ENCODE data around the gene NADK.

Gene NADK

GRCh38 chr1:1760715-1761114 lies 17.6 kb downstream of the NADK start:
- Mint-ChIP-seq H3K4me1 (ENCODE audit: low read depth) (no peaks in the 10 kb centered on the region), H3K36me3 (no peaks in the 10 kb centered on the region), H3K27ac (no peak overlapping the region), H3K4me3 (no peak overlapping the region), H3K9me3 (ENCODE audit: low read depth) (no peaks in the 10 kb centered on the region), H3K27me3 (no peaks in the 10 kb centered on the region)

- no peak overlapping the region for H3K4me3 Mint-ChIP-seq
- H3K9me3 Mint-ChIP-seq (ENCODE audit: low read depth), result no peaks in the 10 kb centered on the region
- no peaks in the 10 kb centered on the region for H3K27me3 Mint-ChIP-seq
- no peaks in the 10 kb centered on the region for H3K36me3 Mint-ChIP-seq
- H3K27ac Mint-ChIP-seq, result no peak overlapping the region
- no peaks in the 10 kb centered on the region for H3K4me1 Mint-ChIP-seq (ENCODE audit: low read depth)
Observed at GRCh38 chr1:1760345-1760650, 18.0 kb downstream of the NADK start.

- Mint-ChIP-seq H3K36me3 (no peaks in the 10 kb centered on the region), H3K4me1 (ENCODE audit: low read depth) (no peaks in the 10 kb centered on the region), H3K27me3 (no peaks in the 10 kb centered on the region), H3K9me3 (ENCODE audit: low read depth) (no peaks in the 10 kb centered on the region), H3K27ac (no peak overlapping the region), H3K4me3 (no peak overlapping the region)
Observed at GRCh38 chr1:1759456-1760344, 18.6 kb downstream of the NADK start.

GRCh38 chr1:1758692-1759455 lies 19.4 kb downstream of the NADK start:
- no peaks in the 10 kb centered on the region for H3K27me3 Mint-ChIP-seq
- H3K4me3 Mint-ChIP-seq, result no peak overlapping the region
- no peak overlapping the region for H3K27ac Mint-ChIP-seq
- H3K9me3 Mint-ChIP-seq (ENCODE audit: low read depth), result no peaks in the 10 kb centered on the region
- H3K36me3 Mint-ChIP-seq, result no peaks in the 10 kb centered on the region
- H3K4me1 Mint-ChIP-seq (ENCODE audit: low read depth), result no peaks in the 10 kb centered on the region

- Mint-ChIP-seq H3K4me1 (ENCODE audit: low read depth) (no peaks in the 10 kb centered on the region), H3K36me3 (no peaks in the 10 kb centered on the region), H3K4me3 (no peak overlapping the region), H3K27ac (no peak overlapping the region), H3K9me3 (ENCODE audit: low read depth) (no peaks in the 10 kb centered on the region), H3K27me3 (no peaks in the 10 kb centered on the region)
Observed at GRCh38 chr1:1758059-1758621, 20.1 kb downstream of the NADK start.

- Mint-ChIP-seq H3K4me3 (no peak overlapping the region), H3K4me1 (ENCODE audit: low read depth) (no peaks in the 10 kb centered on the region), H3K27me3 (no peaks in the 10 kb centered on the region), H3K36me3 (no peaks in the 10 kb centered on the region), H3K27ac (no peak overlapping the region), H3K9me3 (ENCODE audit: low read depth) (no peaks in the 10 kb centered on the region)
Observed at GRCh38 chr1:1757422-1758058, 20.7 kb downstream of the NADK start.

GRCh38 chr1:1756661-1757421 lies 21.4 kb downstream of the NADK start:
- Mint-ChIP-seq H3K36me3 (no peaks in the 10 kb centered on the region), H3K4me1 (ENCODE audit: low read depth) (no peaks in the 10 kb centered on the region), H3K27ac (no peak overlapping the region), H3K27me3 (no peaks in the 10 kb centered on the region), H3K9me3 (ENCODE audit: low read depth) (no peaks in the 10 kb centered on the region), H3K4me3 (no peak overlapping the region)

GRCh38 chr1:1755852-1756251 lies 22.4 kb downstream of the NADK start:
- Mint-ChIP-seq H3K4me3 (no peak overlapping the region), H3K36me3 (no peaks in the 10 kb centered on the region), H3K9me3 (ENCODE audit: low read depth) (no peaks in the 10 kb centered on the region), H3K27me3 (no peaks in the 10 kb centered on the region), H3K27ac (no peak overlapping the region), H3K4me1 (ENCODE audit: low read depth) (no peaks in the 10 kb centered on the region)

GRCh38 chr1:1755426-1755825 lies 22.8 kb downstream of the NADK start:
- no peaks in the 10 kb centered on the region for H3K9me3 Mint-ChIP-seq (ENCODE audit: low read depth)
- H3K4me1 Mint-ChIP-seq (ENCODE audit: low read depth), result no peaks in the 10 kb centered on the region
- H3K27ac Mint-ChIP-seq, result no peak overlapping the region
- no peaks in the 10 kb centered on the region for H3K27me3 Mint-ChIP-seq
- no peak overlapping the region for H3K4me3 Mint-ChIP-seq
- H3K36me3 Mint-ChIP-seq, result no peaks in the 10 kb centered on the region

GRCh38 chr1:1754051-1754815 lies 24.0 kb downstream of the NADK start:
- Mint-ChIP-seq H3K4me1 (ENCODE audit: low read depth) (no peaks in the 10 kb centered on the region), H3K27me3 (no peaks in the 10 kb centered on the region), H3K9me3 (ENCODE audit: low read depth) (no peaks in the 10 kb centered on the region), H3K4me3 (no peak overlapping the region), H3K27ac (no peak overlapping the region), H3K36me3 (no peaks in the 10 kb centered on the region)

- Mint-ChIP-seq H3K27ac (no peak overlapping the region), H3K36me3 (no peaks in the 10 kb centered on the region), H3K9me3 (ENCODE audit: low read depth) (no peaks in the 10 kb centered on the region), H3K4me3 (no peak overlapping the region), H3K4me1 (ENCODE audit: low read depth) (no peaks in the 10 kb centered on the region), H3K27me3 (no peaks in the 10 kb centered on the region)
Observed at GRCh38 chr1:1753607-1754005, 24.7 kb downstream of the NADK start.

GRCh38 chr1:1752636-1753606 lies 25.3 kb downstream of the NADK start:
- Mint-ChIP-seq H3K27me3 (no peaks in the 10 kb centered on the region), H3K36me3 (no peaks in the 10 kb centered on the region), H3K27ac (no peak overlapping the region), H3K4me1 (ENCODE audit: low read depth) (peaks cover 2% of the 10 kb centered on the region), H3K4me3 (no peak overlapping the region), H3K9me3 (ENCODE audit: low read depth) (no peaks in the 10 kb centered on the region)

GRCh38 chr1:1752190-1752589 lies 26.1 kb downstream of the NADK start:
- Mint-ChIP-seq H3K4me1 (ENCODE audit: low read depth) (peaks cover 2% of the 10 kb centered on the region), H3K36me3 (no peaks in the 10 kb centered on the region), H3K9me3 (ENCODE audit: low read depth) (no peaks in the 10 kb centered on the region), H3K27me3 (no peaks in the 10 kb centered on the region), H3K4me3 (no peak overlapping the region), H3K27ac (no peak overlapping the region)

Measured in activated naive CD8-positive, alpha-beta T cell (primary cell).